Liver (tissue), 9 donors: ENCODE measurements around the gene AOAH. TPM values are rescaled to one million over a fixed set of nuclear protein-coding genes. Genes with fewer than 3 reads are reported as not detected.

Experiments
- DNase-seq: peaks from one replicate; pipeline ENCODE4 v3.0.0-alpha.2; 2017; ENCODE audit warnings: low spot score
- H3K27ac ChIP-seq, 2 donors: one replicate each; pipeline ENCODE4 v1.7.0; 2013; ENCODE audit warnings: inconsistent platforms in 2 of 2, low read length in 2 of 2, control low read depth in 1 of 2, low read depth in 1 of 2, mild to moderate bottlenecking in 1 of 2
- H3K27me3 ChIP-seq, 4 donors: one replicate each; pipeline versions ENCODE4 v1.6.1 to v1.7.0; 2013; ENCODE audit warnings: low read length in 3 of 4, inconsistent platforms in 1 of 4, mild to moderate bottlenecking in 1 of 4, moderate library complexity in 1 of 4; ENCODE audit not compliant: control insufficient read depth in 4 of 4, insufficient read depth in 4 of 4
- H3K36me3 ChIP-seq, 4 donors: one replicate each; pipeline versions ENCODE4 v1.6.1 to v1.7.0; 2013; ENCODE audit warnings: low read length in 3 of 4, mild to moderate bottlenecking in 3 of 4, low read depth in 1 of 4, moderate library complexity in 1 of 4; ENCODE audit not compliant: control insufficient read depth in 4 of 4, insufficient read depth in 3 of 4
- H3K4me1 ChIP-seq, 4 donors: one replicate each; pipeline versions ENCODE4 v1.6.1 to v1.7.0; 2013; ENCODE audit warnings: low read length in 3 of 4, mild to moderate bottlenecking in 3 of 4, moderate library complexity in 1 of 4; ENCODE audit not compliant: control insufficient read depth in 4 of 4, insufficient read depth in 4 of 4
- H3K4me3 ChIP-seq, 3 donors: one replicate each; pipeline versions ENCODE4 v1.6.1 to v1.7.0; 2013; ENCODE audit warnings: low read length in 3 of 3, control low read depth in 1 of 3, low read depth in 1 of 3, mild to moderate bottlenecking in 1 of 3
- H3K9ac ChIP-seq, 2 donors: one replicate each; pipeline ENCODE4 v1.7.0; 2013; ENCODE audit warnings: low read length in 2 of 2, mild to moderate bottlenecking in 2 of 2, moderate library complexity in 2 of 2, control low read depth in 1 of 2, low read depth in 1 of 2
- H3K9me3 ChIP-seq, 4 donors: one replicate each; pipeline versions ENCODE4 v1.6.1 to v1.7.0; 2013; ENCODE audit warnings: low read length in 3 of 4; ENCODE audit not compliant: control insufficient read depth in 4 of 4
- CTCF ChIP-seq: fragments of 150-350 bp; IDR thresholded peaks from 2 replicates; pipeline ENCODE4 v1.5.1; 2017; ENCODE audit warnings: improper control_type of control experiment, low read depth, low read length; ENCODE audit not compliant: missing input control
- EGR1 ChIP-seq, 2 donors: IDR thresholded peaks; 2 replicates each; pipeline ENCODE4 v1.6.1; 2016 to 2018; ENCODE audit warnings: antibody characterized with exemption in 2 of 2, low read depth in 2 of 2
- FOXA1 ChIP-seq: IDR thresholded peaks from 2 replicates; pipeline ENCODE4 v1.6.1; 2016; ENCODE audit warnings: antibody characterized with exemption
- FOXA2 ChIP-seq: IDR thresholded peaks from 2 replicates; pipeline ENCODE4 v1.6.1; 2016; ENCODE audit warnings: antibody characterized with exemption
- HNF4A ChIP-seq, 2 donors: conservative IDR thresholded peaks; 2 replicates each; pipeline ENCODE4 v1.6.1; 2016; ENCODE audit warnings: antibody characterized with exemption in 2 of 2, mild to moderate bottlenecking in 2 of 2
- MAX ChIP-seq: IDR thresholded peaks from 2 replicates; pipeline ENCODE4 v1.6.1; 2016; ENCODE audit warnings: antibody characterized with exemption
- RAD21 ChIP-seq, 2 donors: IDR thresholded peaks; 2 replicates each; pipeline ENCODE4 v1.6.1; 2016; ENCODE audit warnings: antibody characterized with exemption in 2 of 2, mild to moderate bottlenecking in 2 of 2
- RXRA ChIP-seq, 2 donors: IDR thresholded peaks; 2 replicates each; pipeline ENCODE4 v1.6.1; 2017 to 2018; ENCODE audit warnings: antibody characterized with exemption in 2 of 2, mild to moderate bottlenecking in 1 of 2
- SP1 ChIP-seq: IDR thresholded peaks from 2 replicates; pipeline ENCODE4 v1.6.1; 2018; ENCODE audit warnings: antibody characterized with exemption, mild to moderate bottlenecking
- TAF1 ChIP-seq: conservative IDR thresholded peaks from 2 replicates; pipeline ENCODE4 v1.6.1; 2016; ENCODE audit warnings: antibody characterized with exemption, mild to moderate bottlenecking
- YY1 ChIP-seq: IDR thresholded peaks from 2 replicates; pipeline ENCODE4 v1.6.1; 2016; ENCODE audit warnings: antibody characterized with exemption, mild to moderate bottlenecking
- ZBTB33 ChIP-seq: IDR thresholded peaks from 2 replicates; pipeline ENCODE4 v1.6.1; 2016; ENCODE audit warnings: antibody characterized with exemption
- WGBS: extraction: QIAGEN DNeasy Blood & Tissue Kit; methylation state at CpG from one replicate; pipeline ENCODE4 v1.1.7; 2013; 5-methylcytosine and 5-hydroxymethylcytosine counted together
- polyA plus RNA-seq, 2 donors: library from polyadenylated mRNA; stranded (reverse) in 1 of 2; unstranded in 1 of 2; fragments of 200-250 nt in 1 of 2; fragments of >200 nt in 1 of 2; fragmentation: Nextera tagmentation in 1 of 2; extraction: Ambion mirVana in 1 of 2; gene quantifications; one replicate each; pipeline versions ENCODE4 v1.2.1 to v1.2.3, GENCODE V29; 2013 to 2015
- total RNA-seq, 2 donors: library from RNA; depleted of rRNA; stranded (reverse); fragments of >200 nt; gene quantifications; one replicate each; pipeline ENCODE4 v1.2.3, GENCODE V29; 2014
- TF ChIP-seq, protein P1 (sequence below): IDR thresholded peaks from 2 replicates; pipeline ENCODE4 v1.6.1; 2016; ENCODE audit warnings: antibody characterized with exemption
- TF ChIP-seq, protein P2 (sequence below): IDR thresholded peaks from 2 replicates; pipeline ENCODE4 v1.6.1; 2016; ENCODE audit warnings: antibody characterized with exemption, mild to moderate bottlenecking
- donor health status: healthy.
- donor health status: healthy.
- donor health status: healthy.
- donor health status: healthy.
- donor health status: healthy.

AOAH gene
- total and polyA plus RNA-seq, 4 donors = 2.4 to 26.7 (median 5.8) TPM

DNA sequence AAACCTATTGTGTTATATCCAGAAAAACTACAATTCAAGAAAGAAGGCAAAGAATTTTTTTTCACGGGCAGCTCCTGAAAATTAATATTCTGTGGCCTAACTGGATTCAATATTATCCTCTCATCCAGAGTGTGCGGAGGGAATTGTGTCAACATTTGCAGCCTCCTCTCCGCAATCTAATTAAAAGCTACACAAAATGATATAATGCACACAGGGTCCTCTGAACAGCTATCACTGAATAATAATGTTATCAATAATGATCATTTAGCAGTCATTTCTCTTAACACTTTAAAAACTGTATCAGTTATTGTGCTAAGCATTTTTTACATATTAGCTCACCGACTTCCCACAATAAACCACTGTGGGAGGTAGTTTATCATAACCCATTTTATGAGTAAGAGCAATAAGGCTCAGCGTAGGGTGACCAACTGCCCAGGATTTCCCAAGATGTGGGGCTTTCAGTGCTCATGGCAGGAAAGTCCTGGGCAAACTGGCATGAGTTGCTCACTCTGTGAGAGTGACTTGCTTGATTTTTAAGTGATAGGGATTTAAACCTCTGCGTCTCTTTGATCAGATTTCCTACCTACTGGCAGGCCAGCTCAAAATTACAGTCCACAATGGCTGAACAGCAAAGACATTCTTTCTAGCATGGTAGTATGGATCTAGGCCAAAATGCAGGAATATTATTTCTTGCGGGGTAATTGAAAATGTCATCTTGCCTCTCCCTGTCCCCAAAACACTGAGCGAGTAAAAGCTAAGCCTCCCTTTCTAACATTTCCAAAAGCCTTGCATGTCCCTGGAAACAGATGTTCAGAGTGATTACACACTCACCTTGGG, 65.7 kb downstream of the AOAH start:
- Histone ChIP-seq H3K27ac (no peak overlapping the region), H3K9ac (no peak overlapping the region)

More for the DNA sequence above, 65.7 kb downstream of the AOAH start:
- DNase-seq = no peak
- Histone ChIP-seq H3K4me3 (no peak overlapping the region), H3K4me1 (no peaks in the 10 kb centered on the region), H3K9me3 (no peaks in the 10 kb centered on the region), H3K27me3 (no peaks in the 10 kb centered on the region), H3K36me3 (no peaks in the 10 kb centered on the region)
- no peak for TF ChIP-seq EGR1 (IDR thresholded peaks at IDR 0.05; ENCODE audit: low read depth in 2 of 2)
- TF ChIP-seq TAF1 = no peak
- TF ChIP-seq FOXA1 = no peak
- no peak for TF ChIP-seq HNF4A (conservative IDR thresholded peaks at IDR 0.05)
- no peak for TF ChIP-seq ZBTB33
- TF ChIP-seq, protein P1, sequence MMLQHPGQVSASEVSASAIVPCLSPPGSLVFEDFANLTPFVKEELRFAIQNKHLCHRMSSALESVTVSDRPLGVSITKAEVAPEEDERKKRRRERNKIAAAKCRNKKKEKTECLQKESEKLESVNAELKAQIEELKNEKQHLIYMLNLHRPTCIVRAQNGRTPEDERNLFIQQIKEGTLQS = no peak
- TF ChIP-seq MAX = no peak
- no peak for TF ChIP-seq RXRA (IDR thresholded peaks at IDR 0.05)
- TF ChIP-seq YY1 = no peak
- TF ChIP-seq CTCF = no peak
- TF ChIP-seq, protein P2, sequence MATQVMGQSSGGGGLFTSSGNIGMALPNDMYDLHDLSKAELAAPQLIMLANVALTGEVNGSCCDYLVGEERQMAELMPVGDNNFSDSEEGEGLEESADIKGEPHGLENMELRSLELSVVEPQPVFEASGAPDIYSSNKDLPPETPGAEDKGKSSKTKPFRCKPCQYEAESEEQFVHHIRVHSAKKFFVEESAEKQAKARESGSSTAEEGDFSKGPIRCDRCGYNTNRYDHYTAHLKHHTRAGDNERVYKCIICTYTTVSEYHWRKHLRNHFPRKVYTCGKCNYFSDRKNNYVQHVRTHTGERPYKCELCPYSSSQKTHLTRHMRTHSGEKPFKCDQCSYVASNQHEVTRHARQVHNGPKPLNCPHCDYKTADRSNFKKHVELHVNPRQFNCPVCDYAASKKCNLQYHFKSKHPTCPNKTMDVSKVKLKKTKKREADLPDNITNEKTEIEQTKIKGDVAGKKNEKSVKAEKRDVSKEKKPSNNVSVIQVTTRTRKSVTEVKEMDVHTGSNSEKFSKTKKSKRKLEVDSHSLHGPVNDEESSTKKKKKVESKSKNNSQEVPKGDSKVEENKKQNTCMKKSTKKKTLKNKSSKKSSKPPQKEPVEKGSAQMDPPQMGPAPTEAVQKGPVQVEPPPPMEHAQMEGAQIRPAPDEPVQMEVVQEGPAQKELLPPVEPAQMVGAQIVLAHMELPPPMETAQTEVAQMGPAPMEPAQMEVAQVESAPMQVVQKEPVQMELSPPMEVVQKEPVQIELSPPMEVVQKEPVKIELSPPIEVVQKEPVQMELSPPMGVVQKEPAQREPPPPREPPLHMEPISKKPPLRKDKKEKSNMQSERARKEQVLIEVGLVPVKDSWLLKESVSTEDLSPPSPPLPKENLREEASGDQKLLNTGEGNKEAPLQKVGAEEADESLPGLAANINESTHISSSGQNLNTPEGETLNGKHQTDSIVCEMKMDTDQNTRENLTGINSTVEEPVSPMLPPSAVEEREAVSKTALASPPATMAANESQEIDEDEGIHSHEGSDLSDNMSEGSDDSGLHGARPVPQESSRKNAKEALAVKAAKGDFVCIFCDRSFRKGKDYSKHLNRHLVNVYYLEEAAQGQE = no peak
- no peak for TF ChIP-seq RAD21 (IDR thresholded peaks at IDR 0.05)
- no peak for TF ChIP-seq SP1
- TF ChIP-seq FOXA2 = no peak
- 87% methylated on average over 8 of the region's 8 CpGs for WGBS
